Measurements from ENCODE around the gene SLC39A11. TPM values are rescaled to one million over a fixed set of nuclear protein-coding genes. Genes with fewer than 3 reads are reported as not detected.
A peak's percentile ranks its signal among the peaks of the same experiment; 100 is the strongest.

Gene SLC39A11
- total and polyA plus RNA-seq, 2 of the 13 experiments (the other 11 are each of a cell fraction or from before 2014, with no cell fraction given), result 17.2 to 31.5 TPM

- TF ChIP-seq ZGPAT (CRISPR knock-in tag; IDR thresholded peaks at IDR 0.05) (no peak), BRD4 (CRISPR knock-in tag; IDR thresholded peaks at IDR 0.05) (0 out of 2 replicates have a peak, but pooled peaks have one; percentile 44), ZNF3 (CRISPR knock-in tag; IDR thresholded peaks at IDR 0.05) (peak; percentile 24; the same call in 1 of the 2 replicates), ZNF318 (CRISPR knock-in tag; IDR thresholded peaks at IDR 0.05) (0 out of 2 replicates have a peak, but pooled peaks have one; percentile 80), ZNF572 (CRISPR knock-in tag; IDR thresholded peaks at IDR 0.05) (0 out of 2 replicates have a peak, but pooled peaks have one; percentile 15), PREB (CRISPR knock-in tag; IDR thresholded peaks at IDR 0.05) (no peak), TARDBP (CRISPR knock-in tag; IDR thresholded peaks at IDR 0.05) (peak; percentile 43; the same call in 1 of the 2 replicates), ZNF691 (CRISPR knock-in tag; IDR thresholded peaks at IDR 0.05; ENCODE audit: borderline replicate concordance, low read depth) (0 out of 2 replicates have a peak, but pooled peaks have one; percentile 58), ZNF737 (CRISPR knock-in tag; IDR thresholded peaks at IDR 0.05; ENCODE audit: borderline replicate concordance) (no peak), ZNF383 (CRISPR knock-in tag; IDR thresholded peaks at IDR 0.05; ENCODE audit: borderline replicate concordance) (0 out of 2 replicates have a peak, but pooled peaks have one; percentile 32), ZNF503 (CRISPR knock-in tag; IDR thresholded peaks at IDR 0.05) (0 out of 2 replicates have a peak, but pooled peaks have one; percentile 17), SKI (IDR thresholded peaks at IDR 0.05; ENCODE audit: partially characterized antibody) (no peak), NFKB2 (CRISPR knock-in tag; IDR thresholded peaks at IDR 0.05; ENCODE audit: borderline replicate concordance) (peak; percentile 60; the same call in 1 of the 2 replicates), ZNF263 (CRISPR knock-in tag; IDR thresholded peaks at IDR 0.05) (peak; percentile 85), ZNF713 (CRISPR knock-in tag; IDR thresholded peaks at IDR 0.05) (0 out of 2 replicates have a peak, but pooled peaks have one; percentile 49), DR1 (CRISPR knock-in tag; IDR thresholded peaks at IDR 0.05) (no peak)
These were observed 476.9 kb downstream of the SLC39A11 start (continued) for GRCh38 chr17:72615627-72615991.

All from HepG2 (cell line).